Measurements from ENCODE around the gene AOPEP. TPM values are rescaled to one million over a fixed set of nuclear protein-coding genes. Genes with fewer than 3 reads are reported as not detected.

The AOPEP gene
- total and polyA plus RNA-seq, 2 of the 13 experiments (the other 11 are each of a cell fraction or from before 2014, with no cell fraction given) = 22.2 to 41.6 TPM

DNA sequence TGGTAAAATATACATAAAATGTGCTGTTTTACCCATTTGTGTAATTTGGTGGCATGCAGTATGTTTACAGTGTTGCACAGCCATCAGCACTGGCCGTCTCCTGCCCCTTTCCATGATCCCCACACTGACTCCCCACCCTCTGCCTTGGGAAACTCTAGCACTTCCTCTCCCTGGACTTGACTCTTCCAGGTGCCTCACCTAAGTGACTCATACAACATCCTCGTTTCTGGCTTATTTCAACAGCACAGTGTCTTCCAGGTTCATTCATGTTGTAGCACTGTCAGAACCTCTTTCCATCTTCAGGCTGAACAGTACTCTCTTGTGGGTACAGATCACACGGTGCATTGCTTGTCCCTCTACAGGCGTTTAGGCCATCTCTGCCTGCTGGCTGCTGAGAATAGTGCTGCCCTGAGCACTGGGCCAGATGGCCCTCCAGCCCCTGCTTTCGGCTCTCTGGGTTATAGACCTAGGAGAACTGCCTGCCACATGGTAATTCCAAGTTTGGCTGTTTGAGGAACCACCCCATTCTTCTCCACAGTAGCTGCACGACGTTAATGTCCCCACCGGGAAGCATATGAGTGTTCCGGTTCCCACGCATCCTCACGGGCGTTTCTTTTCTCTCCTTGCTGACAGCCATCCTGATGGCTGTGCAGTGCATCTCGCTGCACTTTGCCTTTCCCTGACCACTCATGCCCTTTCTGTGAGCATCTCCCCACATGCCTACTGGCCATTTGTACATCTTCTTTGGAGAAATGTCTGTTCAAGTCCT lies 379.2 kb downstream of the AOPEP start (continued):
- TF ChIP-seq RBFOX2 (IDR thresholded peaks at IDR 0.05; ENCODE audit: low read depth, low read length) = no peak

DNA sequence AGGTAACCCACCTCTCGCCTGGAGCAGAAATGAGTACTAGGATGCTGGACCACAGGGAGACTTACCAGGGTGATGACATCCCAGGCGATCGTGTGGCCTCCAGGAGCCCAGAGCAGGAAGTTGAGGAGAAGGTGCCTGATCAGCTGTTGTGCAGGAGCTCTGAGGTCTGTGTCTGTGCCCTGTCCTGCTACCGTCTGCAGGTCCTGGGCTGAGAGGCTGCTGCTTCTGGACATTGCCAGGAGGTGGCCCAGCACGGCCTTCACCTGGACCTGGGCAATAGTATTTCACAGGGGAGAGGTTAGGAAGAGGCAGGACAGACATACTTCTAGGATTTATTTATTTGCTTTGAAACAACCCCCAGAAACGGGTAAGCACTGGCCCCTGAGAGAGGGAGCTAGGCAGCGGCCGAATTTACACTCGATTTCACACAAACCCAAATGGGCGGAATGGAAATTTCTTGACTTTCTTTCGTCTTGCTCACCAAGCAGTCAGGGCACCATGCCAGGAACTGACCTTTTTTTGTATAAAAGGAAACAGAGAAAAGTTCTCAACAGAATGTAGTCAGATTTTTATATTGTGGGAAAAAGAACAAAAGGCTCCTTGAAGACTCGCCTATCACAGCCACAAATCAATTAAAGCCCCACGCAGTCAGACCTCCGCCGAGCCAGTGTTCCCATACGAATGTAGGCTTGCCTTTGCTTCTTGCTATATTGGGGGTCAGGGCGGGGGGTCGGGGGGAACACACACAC lies 380.7 kb downstream of the AOPEP start:
- H2AFZ ChIP-seq (ENCODE audit: low read length) = no peak overlapping the region
- H4K20me1 ChIP-seq (ENCODE audit: insufficient read depth, low read length) = no peaks in the 10 kb centered on the region
- H3K4me1 ChIP-seq (ENCODE audit: insufficient read depth, low read length) = peaks cover 9% of the 10 kb centered on the region
- no peak for DNase-seq (ENCODE audit: low spot score)
- no TSS peak for BruUV-seq (replicated peaks)
- H3K79me2 ChIP-seq (ENCODE audit: insufficient read depth, low read length) = no peaks in the 10 kb centered on the region
- H3K4me2 ChIP-seq (ENCODE audit: low read depth, low read length) = no peak overlapping the region
- no peaks in the 10 kb centered on the region for H3K27me3 ChIP-seq (ENCODE audit: control insufficient read depth in 1 of 2, insufficient read depth in 2 of 2, low read length in 2 of 2)
- H3K36me3 ChIP-seq (replicated peaks in 1 of 2; ENCODE audit: control insufficient read depth in 1 of 2, insufficient read depth in 2 of 2, low read length in 2 of 2) = peaks cover 12 to 19% of the 10 kb centered on the region in 2 experiments; a peak in 4 of 5 replicates
- ATAC-seq = no peak; the same call in 2 of the 3 replicates
- FAIRE-seq = no peak
- ChIA-PET POLR2A (no interaction called here), CTCF (ENCODE audit: low intra/inter-chr PET ratio, low total read pairs) (no interaction called here)
- no peak overlapping the region for H3K9ac ChIP-seq (ENCODE audit: insufficient read depth, low read depth, low read length)
- WGBS (ENCODE audit: low lambda C conversion rate) = 99% methylated on average over 14 of the region's 18 CpGs
- in situ Hi-C loops (cut with HindIII; ENCODE audit: extremely low pct_ligation_motif_present, low pct_unique_long_range_greater_than_20kb) = no loop called here
- intact Hi-C loops (cut with micrococcal nuclease; ENCODE audit: unreplicated experiment) = no loop called here
- H3K27ac ChIP-seq (ENCODE audit: extremely low read length, insufficient read depth, low read length) = no peak overlapping the region
- H3K4me3 ChIP-seq (replicated peaks in 1 of 3; ENCODE audit: insufficient read depth in 1 of 3, low read depth in 2 of 3, low read length in 3 of 3) = no peak overlapping the region
- H3K9me3 ChIP-seq (ENCODE audit: low read length) = no peaks in the 10 kb centered on the region
- TF ChIP-seq SPEN (CRISPR knock-in tag; IDR thresholded peaks at IDR 0.05; ENCODE audit: low read depth) (no peak), ZNF230 (CRISPR knock-in tag; IDR thresholded peaks at IDR 0.05) (no peak), ZNF782 (CRISPR knock-in tag; IDR thresholded peaks at IDR 0.05; ENCODE audit: borderline replicate concordance) (no peak), SAFB2 (CRISPR knock-in tag; IDR thresholded peaks at IDR 0.05; ENCODE audit: borderline replicate concordance, low read depth) (no peak), ZNF580 (CRISPR knock-in tag; IDR thresholded peaks at IDR 0.05; ENCODE audit: borderline replicate concordance, low read depth) (no peak), MED1 (CRISPR knock-in tag; IDR thresholded peaks at IDR 0.05) (no peak), ZFP1 (CRISPR knock-in tag; IDR thresholded peaks at IDR 0.05) (no peak), FOXA1 (IDR thresholded peaks at IDR 0.05) (no peak), FOXA1 (CRISPR knock-in tag; IDR thresholded peaks at IDR 0.05) (no peak), XBP1 (CRISPR knock-in tag; IDR thresholded peaks at IDR 0.05) (no peak), TAF1 (CRISPR knock-in tag; IDR thresholded peaks at IDR 0.05) (no peak), ZNF737 (CRISPR knock-in tag; IDR thresholded peaks at IDR 0.05; ENCODE audit: borderline replicate concordance) (no peak), RFXANK (CRISPR knock-in tag; IDR thresholded peaks at IDR 0.05) (no peak), BRCA1 (CRISPR knock-in tag; IDR thresholded peaks at IDR 0.05) (no peak), TSC22D2 (CRISPR knock-in tag; IDR thresholded peaks at IDR 0.05; ENCODE audit: borderline replicate concordance) (no peak), ZNF17 (CRISPR knock-in tag; IDR thresholded peaks at IDR 0.05) (no peak), MEIS1 (CRISPR knock-in tag; IDR thresholded peaks at IDR 0.05; ENCODE audit: borderline replicate concordance) (no peak)
- TF ChIP-seq, protein P1, sequence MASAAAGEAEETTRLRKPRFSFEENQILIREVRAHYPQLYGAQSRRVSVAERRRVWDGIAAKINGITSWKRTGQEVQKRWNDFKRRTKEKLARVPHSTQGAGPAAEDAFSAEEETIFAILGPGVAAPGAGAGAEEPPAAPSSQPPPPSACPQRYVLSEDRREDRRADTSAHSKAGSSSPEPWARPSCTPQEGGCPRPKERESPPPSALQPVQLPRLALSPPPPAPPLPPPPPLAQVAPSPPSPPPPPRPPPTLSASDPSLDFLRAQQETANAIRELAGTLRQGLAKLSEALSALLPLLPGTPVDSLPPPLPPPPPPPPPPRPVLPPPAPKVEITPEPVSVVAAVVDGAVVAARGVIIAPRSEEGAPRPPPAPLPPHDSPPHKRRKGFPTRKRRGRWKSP (CRISPR knock-in tag; IDR thresholded peaks at IDR 0.05) = no peak
- TF ChIP-seq, protein P2, sequence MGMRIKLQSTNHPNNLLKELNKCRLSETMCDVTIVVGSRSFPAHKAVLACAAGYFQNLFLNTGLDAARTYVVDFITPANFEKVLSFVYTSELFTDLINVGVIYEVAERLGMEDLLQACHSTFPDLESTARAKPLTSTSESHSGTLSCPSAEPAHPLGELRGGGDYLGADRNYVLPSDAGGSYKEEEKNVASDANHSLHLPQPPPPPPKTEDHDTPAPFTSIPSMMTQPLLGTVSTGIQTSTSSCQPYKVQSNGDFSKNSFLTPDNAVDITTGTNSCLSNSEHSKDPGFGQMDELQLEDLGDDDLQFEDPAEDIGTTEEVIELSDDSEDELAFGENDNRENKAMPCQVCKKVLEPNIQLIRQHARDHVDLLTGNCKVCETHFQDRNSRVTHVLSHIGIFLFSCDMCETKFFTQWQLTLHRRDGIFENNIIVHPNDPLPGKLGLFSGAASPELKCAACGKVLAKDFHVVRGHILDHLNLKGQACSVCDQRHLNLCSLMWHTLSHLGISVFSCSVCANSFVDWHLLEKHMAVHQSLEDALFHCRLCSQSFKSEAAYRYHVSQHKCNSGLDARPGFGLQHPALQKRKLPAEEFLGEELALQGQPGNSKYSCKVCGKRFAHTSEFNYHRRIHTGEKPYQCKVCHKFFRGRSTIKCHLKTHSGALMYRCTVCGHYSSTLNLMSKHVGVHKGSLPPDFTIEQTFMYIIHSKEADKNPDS (CRISPR knock-in tag; IDR thresholded peaks at IDR 0.05) = no peak
